Liver (tissue), 9 donors: ENCODE measurements around the gene ZFP36. TPM values are rescaled to one million over a fixed set of nuclear protein-coding genes. Genes with fewer than 3 reads are reported as not detected.
A peak's percentile ranks its signal among the peaks of the same experiment; 100 is the strongest.

Experiments used
- DNase-seq: peaks from one replicate; pipeline ENCODE4 v3.0.0-alpha.2; 2017; ENCODE audit warnings: low spot score
- H3K27ac ChIP-seq, 2 donors: one replicate each; pipeline ENCODE4 v1.7.0; 2013; ENCODE audit warnings: inconsistent platforms in 2 of 2, low read length in 2 of 2, control low read depth in 1 of 2, low read depth in 1 of 2, mild to moderate bottlenecking in 1 of 2
- H3K27me3 ChIP-seq, 4 donors: one replicate each; pipeline versions ENCODE4 v1.6.1 to v1.7.0; 2013; ENCODE audit warnings: low read length in 3 of 4, inconsistent platforms in 1 of 4, mild to moderate bottlenecking in 1 of 4, moderate library complexity in 1 of 4; ENCODE audit not compliant: control insufficient read depth in 4 of 4, insufficient read depth in 4 of 4
- H3K36me3 ChIP-seq, 4 donors: one replicate each; pipeline versions ENCODE4 v1.6.1 to v1.7.0; 2013; ENCODE audit warnings: low read length in 3 of 4, mild to moderate bottlenecking in 3 of 4, low read depth in 1 of 4, moderate library complexity in 1 of 4; ENCODE audit not compliant: control insufficient read depth in 4 of 4, insufficient read depth in 3 of 4
- H3K4me1 ChIP-seq, 4 donors: one replicate each; pipeline versions ENCODE4 v1.6.1 to v1.7.0; 2013; ENCODE audit warnings: low read length in 3 of 4, mild to moderate bottlenecking in 3 of 4, moderate library complexity in 1 of 4; ENCODE audit not compliant: control insufficient read depth in 4 of 4, insufficient read depth in 4 of 4
- H3K4me3 ChIP-seq, 3 donors: one replicate each; pipeline versions ENCODE4 v1.6.1 to v1.7.0; 2013; ENCODE audit warnings: low read length in 3 of 3, control low read depth in 1 of 3, low read depth in 1 of 3, mild to moderate bottlenecking in 1 of 3
- H3K9ac ChIP-seq, 2 donors: one replicate each; pipeline ENCODE4 v1.7.0; 2013; ENCODE audit warnings: low read length in 2 of 2, mild to moderate bottlenecking in 2 of 2, moderate library complexity in 2 of 2, control low read depth in 1 of 2, low read depth in 1 of 2
- H3K9me3 ChIP-seq, 4 donors: one replicate each; pipeline versions ENCODE4 v1.6.1 to v1.7.0; 2013; ENCODE audit warnings: low read length in 3 of 4; ENCODE audit not compliant: control insufficient read depth in 4 of 4
- CTCF ChIP-seq: fragments of 150-350 bp; IDR thresholded peaks from 2 replicates; pipeline ENCODE4 v1.5.1; 2017; ENCODE audit warnings: improper control_type of control experiment, low read depth, low read length; ENCODE audit not compliant: missing input control
- EGR1 ChIP-seq, 2 donors: IDR thresholded peaks; 2 replicates each; pipeline ENCODE4 v1.6.1; 2016 to 2018; ENCODE audit warnings: antibody characterized with exemption in 2 of 2, low read depth in 2 of 2
- FOXA1 ChIP-seq: IDR thresholded peaks from 2 replicates; pipeline ENCODE4 v1.6.1; 2016; ENCODE audit warnings: antibody characterized with exemption
- FOXA2 ChIP-seq: IDR thresholded peaks from 2 replicates; pipeline ENCODE4 v1.6.1; 2016; ENCODE audit warnings: antibody characterized with exemption
- GABPA ChIP-seq, 2 donors: IDR thresholded peaks in 1 of 2; conservative IDR thresholded peaks in 1 of 2; 2 replicates each; pipeline ENCODE4 v1.6.1; 2016; ENCODE audit warnings: antibody characterized with exemption in 2 of 2, mild to moderate bottlenecking in 1 of 2, moderate library complexity in 1 of 2
- HNF4A ChIP-seq, 2 donors: conservative IDR thresholded peaks; 2 replicates each; pipeline ENCODE4 v1.6.1; 2016; ENCODE audit warnings: antibody characterized with exemption in 2 of 2, mild to moderate bottlenecking in 2 of 2
- HNF4G ChIP-seq: IDR thresholded peaks from 2 replicates; pipeline ENCODE4 v1.6.1; 2016; ENCODE audit warnings: antibody characterized with exemption
- JUND ChIP-seq, 2 donors: IDR thresholded peaks; 2 replicates each; pipeline ENCODE4 v1.6.1; 2016; ENCODE audit warnings: antibody characterized with exemption in 2 of 2
- NR2F2 ChIP-seq: IDR thresholded peaks from 2 replicates; pipeline ENCODE4 v1.6.1; 2016; ENCODE audit warnings: antibody characterized with exemption
- RAD21 ChIP-seq, 2 donors: IDR thresholded peaks; 2 replicates each; pipeline ENCODE4 v1.6.1; 2016; ENCODE audit warnings: antibody characterized with exemption in 2 of 2, mild to moderate bottlenecking in 2 of 2
- RXRA ChIP-seq, 2 donors: IDR thresholded peaks; 2 replicates each; pipeline ENCODE4 v1.6.1; 2017 to 2018; ENCODE audit warnings: antibody characterized with exemption in 2 of 2, mild to moderate bottlenecking in 1 of 2
- SP1 ChIP-seq: IDR thresholded peaks from 2 replicates; pipeline ENCODE4 v1.6.1; 2018; ENCODE audit warnings: antibody characterized with exemption, mild to moderate bottlenecking
- TAF1 ChIP-seq: conservative IDR thresholded peaks from 2 replicates; pipeline ENCODE4 v1.6.1; 2016; ENCODE audit warnings: antibody characterized with exemption, mild to moderate bottlenecking
- YY1 ChIP-seq: IDR thresholded peaks from 2 replicates; pipeline ENCODE4 v1.6.1; 2016; ENCODE audit warnings: antibody characterized with exemption, mild to moderate bottlenecking
- WGBS: extraction: QIAGEN DNeasy Blood & Tissue Kit; methylation state at CpG from one replicate; pipeline ENCODE4 v1.1.7; 2013; 5-methylcytosine and 5-hydroxymethylcytosine counted together
- polyA plus RNA-seq, 2 donors: library from polyadenylated mRNA; stranded (reverse) in 1 of 2; unstranded in 1 of 2; fragments of 200-250 nt in 1 of 2; fragments of >200 nt in 1 of 2; fragmentation: Nextera tagmentation in 1 of 2; extraction: Ambion mirVana in 1 of 2; gene quantifications; one replicate each; pipeline versions ENCODE4 v1.2.1 to v1.2.3, GENCODE V29; 2013 to 2015
- total RNA-seq, 2 donors: library from RNA; depleted of rRNA; stranded (reverse); fragments of >200 nt; gene quantifications; one replicate each; pipeline ENCODE4 v1.2.3, GENCODE V29; 2014
- TF ChIP-seq, protein P1 (sequence below): IDR thresholded peaks from 2 replicates; pipeline ENCODE4 v1.6.1; 2016; ENCODE audit warnings: antibody characterized with exemption
- TF ChIP-seq, protein P2 (sequence below): IDR thresholded peaks from 2 replicates; pipeline ENCODE4 v1.6.1; 2016; ENCODE audit warnings: antibody characterized with exemption
- TF ChIP-seq, protein P3 (sequence below): IDR thresholded peaks from 2 replicates; pipeline ENCODE4 v1.6.1; 2016; ENCODE audit warnings: antibody characterized with exemption
- TF ChIP-seq, protein P4 (sequence below): IDR thresholded peaks from 2 replicates; pipeline ENCODE4 v1.6.1; 2016; ENCODE audit warnings: antibody characterized with exemption, mild to moderate bottlenecking
- donor health status: healthy.
- donor health status: healthy.
- donor health status: healthy.
- donor health status: healthy.
- donor health status: healthy.

ZFP36 gene
- total and polyA plus RNA-seq, 4 donors: 3.6 to 91.9 (median 35.5) TPM

DNA sequence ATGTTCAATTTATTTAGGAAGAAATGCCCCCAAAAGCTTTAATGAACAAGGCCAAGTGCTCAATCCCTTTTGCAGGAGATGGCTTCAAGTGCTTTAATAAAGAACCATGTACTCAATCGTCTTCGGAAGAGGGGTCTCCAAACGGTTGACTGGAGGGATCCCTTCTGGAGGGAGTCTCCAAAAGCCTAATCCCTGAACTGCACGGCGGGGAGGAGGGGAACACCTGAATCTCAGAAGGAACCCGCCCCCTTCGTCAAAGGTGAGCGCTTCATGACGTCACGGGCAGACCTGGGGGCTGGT, 16.2 kb upstream of the ZFP36 start (continued):
- no peak for TF ChIP-seq FOXA2
- no peak for TF ChIP-seq SP1
- no peak for TF ChIP-seq RXRA (IDR thresholded peaks at IDR 0.05)
- TF ChIP-seq HNF4A (conservative IDR thresholded peaks at IDR 0.05): no peak
- no peak for TF ChIP-seq EGR1 (IDR thresholded peaks at IDR 0.05; ENCODE audit: low read depth in 2 of 2)
- no peak for TF ChIP-seq JUND (IDR thresholded peaks at IDR 0.05)
- no peak for TF ChIP-seq NR2F2
- no peak for TF ChIP-seq YY1

GRCh38 chr19:39390751-39391437, 15.8 kb upstream of the ZFP36 start, which contains the start of the genes MED29 and PAF1:
TSS of gene MED29 (plus strand) at chr19:39391378. CDS start at chr19:39391423, 45 bp downstream.
TSS of gene PAF1 (minus strand) at chr19:39391106. CDS start at chr19:39390864, 242 bp downstream.
- peak; percentile 98 for TF ChIP-seq YY1
- TF ChIP-seq RXRA (IDR thresholded peaks at IDR 0.05): peak; percentile 70 to 83
- no peak for TF ChIP-seq FOXA2
- TF ChIP-seq SP1: peak; percentile 93
- TF ChIP-seq, protein P1, sequence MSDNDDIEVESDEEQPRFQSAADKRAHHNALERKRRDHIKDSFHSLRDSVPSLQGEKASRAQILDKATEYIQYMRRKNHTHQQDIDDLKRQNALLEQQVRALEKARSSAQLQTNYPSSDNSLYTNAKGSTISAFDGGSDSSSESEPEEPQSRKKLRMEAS: no peak
- TF ChIP-seq, protein P2, sequence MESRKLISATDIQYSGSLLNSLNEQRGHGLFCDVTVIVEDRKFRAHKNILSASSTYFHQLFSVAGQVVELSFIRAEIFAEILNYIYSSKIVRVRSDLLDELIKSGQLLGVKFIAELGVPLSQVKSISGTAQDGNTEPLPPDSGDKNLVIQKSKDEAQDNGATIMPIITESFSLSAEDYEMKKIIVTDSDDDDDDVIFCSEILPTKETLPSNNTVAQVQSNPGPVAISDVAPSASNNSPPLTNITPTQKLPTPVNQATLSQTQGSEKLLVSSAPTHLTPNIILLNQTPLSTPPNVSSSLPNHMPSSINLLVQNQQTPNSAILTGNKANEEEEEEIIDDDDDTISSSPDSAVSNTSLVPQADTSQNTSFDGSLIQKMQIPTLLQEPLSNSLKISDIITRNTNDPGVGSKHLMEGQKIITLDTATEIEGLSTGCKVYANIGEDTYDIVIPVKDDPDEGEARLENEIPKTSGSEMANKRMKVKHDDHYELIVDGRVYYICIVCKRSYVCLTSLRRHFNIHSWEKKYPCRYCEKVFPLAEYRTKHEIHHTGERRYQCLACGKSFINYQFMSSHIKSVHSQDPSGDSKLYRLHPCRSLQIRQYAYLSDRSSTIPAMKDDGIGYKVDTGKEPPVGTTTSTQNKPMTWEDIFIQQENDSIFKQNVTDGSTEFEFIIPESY: peak; percentile 53
- TF ChIP-seq RAD21 (IDR thresholded peaks at IDR 0.05): peak in 1 of 2 donors; percentile 58
- TF ChIP-seq CTCF: no peak
- no peak for TF ChIP-seq EGR1 (IDR thresholded peaks at IDR 0.05; ENCODE audit: low read depth in 2 of 2)
- TF ChIP-seq NR2F2: no peak
- TF ChIP-seq FOXA1: no peak
- peak; percentile 70 to 79 for TF ChIP-seq JUND (IDR thresholded peaks at IDR 0.05)
- TF ChIP-seq, protein P3, sequence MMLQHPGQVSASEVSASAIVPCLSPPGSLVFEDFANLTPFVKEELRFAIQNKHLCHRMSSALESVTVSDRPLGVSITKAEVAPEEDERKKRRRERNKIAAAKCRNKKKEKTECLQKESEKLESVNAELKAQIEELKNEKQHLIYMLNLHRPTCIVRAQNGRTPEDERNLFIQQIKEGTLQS: peak; percentile 71
- peak; percentile 82 to 91 for TF ChIP-seq GABPA (IDR thresholded peaks at IDR 0.05 in 1 of 2, conservative IDR thresholded peaks at IDR 0.05 in 1 of 2)
- peak in 1 of 2 donors; percentile 43 for TF ChIP-seq HNF4A (conservative IDR thresholded peaks at IDR 0.05)
- TF ChIP-seq TAF1: peak; percentile 94
- no peak for TF ChIP-seq HNF4G
- TF ChIP-seq, protein P4, sequence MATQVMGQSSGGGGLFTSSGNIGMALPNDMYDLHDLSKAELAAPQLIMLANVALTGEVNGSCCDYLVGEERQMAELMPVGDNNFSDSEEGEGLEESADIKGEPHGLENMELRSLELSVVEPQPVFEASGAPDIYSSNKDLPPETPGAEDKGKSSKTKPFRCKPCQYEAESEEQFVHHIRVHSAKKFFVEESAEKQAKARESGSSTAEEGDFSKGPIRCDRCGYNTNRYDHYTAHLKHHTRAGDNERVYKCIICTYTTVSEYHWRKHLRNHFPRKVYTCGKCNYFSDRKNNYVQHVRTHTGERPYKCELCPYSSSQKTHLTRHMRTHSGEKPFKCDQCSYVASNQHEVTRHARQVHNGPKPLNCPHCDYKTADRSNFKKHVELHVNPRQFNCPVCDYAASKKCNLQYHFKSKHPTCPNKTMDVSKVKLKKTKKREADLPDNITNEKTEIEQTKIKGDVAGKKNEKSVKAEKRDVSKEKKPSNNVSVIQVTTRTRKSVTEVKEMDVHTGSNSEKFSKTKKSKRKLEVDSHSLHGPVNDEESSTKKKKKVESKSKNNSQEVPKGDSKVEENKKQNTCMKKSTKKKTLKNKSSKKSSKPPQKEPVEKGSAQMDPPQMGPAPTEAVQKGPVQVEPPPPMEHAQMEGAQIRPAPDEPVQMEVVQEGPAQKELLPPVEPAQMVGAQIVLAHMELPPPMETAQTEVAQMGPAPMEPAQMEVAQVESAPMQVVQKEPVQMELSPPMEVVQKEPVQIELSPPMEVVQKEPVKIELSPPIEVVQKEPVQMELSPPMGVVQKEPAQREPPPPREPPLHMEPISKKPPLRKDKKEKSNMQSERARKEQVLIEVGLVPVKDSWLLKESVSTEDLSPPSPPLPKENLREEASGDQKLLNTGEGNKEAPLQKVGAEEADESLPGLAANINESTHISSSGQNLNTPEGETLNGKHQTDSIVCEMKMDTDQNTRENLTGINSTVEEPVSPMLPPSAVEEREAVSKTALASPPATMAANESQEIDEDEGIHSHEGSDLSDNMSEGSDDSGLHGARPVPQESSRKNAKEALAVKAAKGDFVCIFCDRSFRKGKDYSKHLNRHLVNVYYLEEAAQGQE: peak; percentile 73

More at GRCh38 chr19:39390751-39391437, 15.8 kb upstream of the ZFP36 start, which contains the start of the genes MED29 and PAF1:
- peak within 1 kb of the TSS; percentile 86 to 96 (median 88) for H3K4me3 ChIP-seq
- H3K4me1 ChIP-seq: peaks cover 3 to 21% (median 15%) of the 10 kb centered on the region in 4 donors
- H3K27ac ChIP-seq: peak within 1 kb of the TSS; percentile 96 to 98
- DNase-seq: peak; percentile 94
- WGBS: under 1% methylated on average over 60 of the region's 60 CpGs
- no peaks in the 10 kb centered on the region for H3K27me3 ChIP-seq
- H3K9ac ChIP-seq: peak within 1 kb of the TSS; percentile 84 to 85
- peaks cover 6 to 41% (median 28%) of the 10 kb centered on the region in 4 donors for H3K36me3 ChIP-seq
- no peaks in the 10 kb centered on the region for H3K9me3 ChIP-seq
